ENCODE data around the gene NUDCD3.

The NUDCD3 gene

DNA sequence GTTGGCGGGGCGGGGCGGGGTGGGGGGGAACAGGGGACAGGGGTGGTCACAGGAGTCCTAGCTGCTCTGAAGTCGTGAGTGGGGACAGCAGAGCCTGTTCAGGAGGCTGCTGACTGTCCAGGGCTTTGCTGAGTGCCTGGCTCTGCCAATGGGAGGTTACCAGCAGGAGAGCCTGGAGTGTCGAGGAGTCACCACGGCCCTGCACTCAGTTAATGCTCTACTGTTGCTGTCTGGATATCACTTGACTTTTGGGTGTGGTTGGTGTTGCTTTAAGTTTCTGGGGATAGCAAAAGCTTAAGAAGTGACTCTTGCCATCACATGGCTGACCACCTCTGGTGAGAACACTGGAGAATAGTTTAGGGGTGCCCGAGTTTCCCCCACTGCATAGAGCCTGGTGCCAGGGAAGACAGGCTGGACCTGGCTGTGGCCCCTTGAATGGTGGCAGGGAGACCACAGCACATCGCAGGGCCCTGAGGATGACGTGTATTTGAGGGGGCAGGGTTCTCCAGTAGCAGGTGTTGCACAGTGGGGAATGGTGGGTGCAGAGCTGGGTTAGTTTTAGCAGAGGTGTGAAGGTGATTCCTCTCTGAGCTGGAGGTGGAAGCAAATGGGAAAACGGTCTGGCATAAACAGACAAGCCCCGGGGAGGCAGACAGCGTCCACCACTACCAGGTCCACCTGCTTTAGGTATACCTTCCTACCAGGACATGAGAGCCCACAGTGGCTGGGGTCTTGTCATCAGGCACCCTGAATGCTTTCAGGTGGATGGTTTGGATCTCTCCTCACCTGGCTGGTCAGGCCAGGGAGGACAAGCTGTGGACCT, 110.9 kb downstream of the NUDCD3 start:
- H3K27me3 ChIP-seq (ENCODE audit: control insufficient read depth, insufficient read depth, low read length), result no peaks in the 10 kb centered on the region
- no peak overlapping the region for H3K27ac ChIP-seq (ENCODE audit: low read depth, low read length)
- no peaks in the 10 kb centered on the region for H3K9me3 ChIP-seq (ENCODE audit: control insufficient read depth, insufficient read depth, low read length)
- H3K9ac ChIP-seq (ENCODE audit: low read depth, low read length), result no peak overlapping the region
- H3K36me3 ChIP-seq (ENCODE audit: control insufficient read depth, insufficient read depth, low read length), result peaks cover 3% of the 10 kb centered on the region; the same call in 1 of the 2 replicates
- no peaks in the 10 kb centered on the region for H3K4me1 ChIP-seq (ENCODE audit: control insufficient read depth, insufficient read depth, low read length)
- H3K4me3 ChIP-seq (ENCODE audit: low read depth, low read length), result no peak overlapping the region

DNA sequence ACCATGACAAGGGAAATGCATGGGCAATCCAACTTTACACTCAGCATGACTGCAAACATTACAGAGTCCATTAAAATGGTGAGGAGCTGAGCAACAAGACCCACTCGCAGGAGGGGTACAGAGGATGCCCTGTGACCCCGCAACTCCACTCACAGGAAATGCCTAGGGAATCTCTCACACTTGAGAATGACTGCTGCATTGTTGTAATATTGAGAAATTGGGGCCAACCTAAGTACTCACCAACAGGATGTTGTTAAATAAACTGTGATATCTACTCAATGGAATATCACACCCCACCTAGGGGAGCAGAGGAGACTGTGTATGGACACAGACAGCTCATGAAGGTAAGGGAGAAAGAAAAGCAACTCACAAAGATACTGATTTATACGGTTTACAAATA, 111.7 kb downstream of the NUDCD3 start:
- no peak overlapping the region for H3K27ac ChIP-seq (ENCODE audit: low read depth, low read length)
- no peaks in the 10 kb centered on the region for H3K27me3 ChIP-seq (ENCODE audit: control insufficient read depth, insufficient read depth, low read length)
- H3K4me1 ChIP-seq (ENCODE audit: control insufficient read depth, insufficient read depth, low read length), result no peaks in the 10 kb centered on the region
- no peak overlapping the region for H3K9ac ChIP-seq (ENCODE audit: low read depth, low read length)
- H3K9me3 ChIP-seq (ENCODE audit: control insufficient read depth, insufficient read depth, low read length), result no peaks in the 10 kb centered on the region
- H3K4me3 ChIP-seq (ENCODE audit: low read depth, low read length), result no peak overlapping the region
- H3K36me3 ChIP-seq (ENCODE audit: control insufficient read depth, insufficient read depth, low read length), result no peaks in the 10 kb centered on the region

- Histone ChIP-seq H3K4me1 (ENCODE audit: control insufficient read depth, insufficient read depth, low read length) (no peaks in the 10 kb centered on the region), H3K9ac (ENCODE audit: low read depth, low read length) (no peak overlapping the region), H3K27me3 (ENCODE audit: control insufficient read depth, insufficient read depth, low read length) (no peaks in the 10 kb centered on the region), H3K9me3 (ENCODE audit: control insufficient read depth, insufficient read depth, low read length) (no peaks in the 10 kb centered on the region), H3K27ac (ENCODE audit: low read depth, low read length) (no peak overlapping the region), H3K36me3 (ENCODE audit: control insufficient read depth, insufficient read depth, low read length) (no peaks in the 10 kb centered on the region), H3K4me3 (ENCODE audit: low read depth, low read length) (no peak overlapping the region)
These were observed 112.6 kb downstream of the NUDCD3 start for GRCh38 chr7:44377681-44378421.

- H3K9me3 ChIP-seq (ENCODE audit: control insufficient read depth, insufficient read depth, low read length), result no peaks in the 10 kb centered on the region
- no peak overlapping the region for H3K27ac ChIP-seq (ENCODE audit: low read depth, low read length)
- H3K4me1 ChIP-seq (ENCODE audit: control insufficient read depth, insufficient read depth, low read length), result no peaks in the 10 kb centered on the region
- H3K9ac ChIP-seq (ENCODE audit: low read depth, low read length), result no peak overlapping the region
- H3K4me3 ChIP-seq (ENCODE audit: low read depth, low read length), result no peak overlapping the region
- no peaks in the 10 kb centered on the region for H3K27me3 ChIP-seq (ENCODE audit: control insufficient read depth, insufficient read depth, low read length)
- no peaks in the 10 kb centered on the region for H3K36me3 ChIP-seq (ENCODE audit: control insufficient read depth, insufficient read depth, low read length)
These were observed 113.4 kb downstream of the NUDCD3 start for GRCh38 chr7:44377134-44377463.

- no peaks in the 10 kb centered on the region for H3K27me3 ChIP-seq (ENCODE audit: control insufficient read depth, insufficient read depth, low read length)
- H3K36me3 ChIP-seq (ENCODE audit: control insufficient read depth, insufficient read depth, low read length), result no peaks in the 10 kb centered on the region
- no peak overlapping the region for H3K9ac ChIP-seq (ENCODE audit: low read depth, low read length)
- no peak overlapping the region for H3K27ac ChIP-seq (ENCODE audit: low read depth, low read length)
- H3K4me3 ChIP-seq (ENCODE audit: low read depth, low read length), result no peak overlapping the region
- H3K9me3 ChIP-seq (ENCODE audit: control insufficient read depth, insufficient read depth, low read length), result no peaks in the 10 kb centered on the region
- no peaks in the 10 kb centered on the region for H3K4me1 ChIP-seq (ENCODE audit: control insufficient read depth, insufficient read depth, low read length)
These were observed 113.9 kb downstream of the NUDCD3 start for GRCh38 chr7:44376429-44377133.

DNA sequence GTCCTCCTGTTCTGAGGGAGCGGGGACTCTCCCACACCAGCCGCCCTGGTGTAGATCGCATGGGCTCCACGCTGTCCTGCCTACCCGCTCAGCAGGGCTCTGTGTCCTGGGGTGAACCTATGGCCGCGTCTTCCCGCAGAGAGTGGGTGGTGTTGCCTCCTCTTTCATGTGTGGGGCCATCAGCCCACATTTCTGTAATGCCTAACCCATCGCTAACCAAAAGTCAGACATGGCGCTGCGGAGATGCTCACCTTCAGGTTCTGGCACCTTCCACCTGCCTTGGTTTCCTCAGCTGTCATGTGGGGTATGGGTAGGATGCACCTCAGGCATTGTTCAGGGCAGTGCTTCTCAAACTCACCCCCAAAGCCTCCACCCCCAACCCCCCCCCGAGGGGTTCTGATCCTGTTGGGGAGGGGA, 114.5 kb downstream of the NUDCD3 start:
- Histone ChIP-seq H3K4me1 (ENCODE audit: control insufficient read depth, insufficient read depth, low read length) (no peaks in the 10 kb centered on the region), H3K9me3 (ENCODE audit: control insufficient read depth, insufficient read depth, low read length) (no peaks in the 10 kb centered on the region), H3K4me3 (ENCODE audit: low read depth, low read length) (no peak overlapping the region), H3K9ac (ENCODE audit: low read depth, low read length) (no peak overlapping the region), H3K36me3 (ENCODE audit: control insufficient read depth, insufficient read depth, low read length) (no peaks in the 10 kb centered on the region), H3K27me3 (ENCODE audit: control insufficient read depth, insufficient read depth, low read length) (no peaks in the 10 kb centered on the region), H3K27ac (ENCODE audit: low read depth, low read length) (no peak overlapping the region)

DNA sequence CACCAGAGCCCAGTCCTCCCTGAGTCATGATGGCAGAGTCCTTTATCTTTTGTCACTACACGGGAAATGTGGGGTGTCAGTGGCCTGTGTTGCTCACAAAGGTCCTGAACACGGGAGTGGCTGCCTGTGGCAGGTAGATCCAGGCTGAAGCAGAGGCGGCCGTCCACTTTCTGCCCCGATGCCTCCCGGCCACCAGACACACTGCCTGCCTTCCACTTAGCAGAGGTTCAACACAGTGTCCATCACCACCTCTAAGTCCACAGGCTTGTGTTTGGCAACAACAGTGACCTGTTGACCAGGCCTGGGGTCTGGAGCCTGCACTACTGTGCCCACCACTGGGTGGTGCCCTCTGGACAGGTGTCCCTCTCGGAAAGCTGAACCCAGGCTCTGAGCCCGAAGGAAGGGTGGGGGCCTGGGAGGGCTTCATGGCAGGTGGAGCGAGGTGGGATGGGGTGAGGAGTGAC, 115.2 kb downstream of the NUDCD3 start:
- H3K9ac ChIP-seq (ENCODE audit: low read depth, low read length), result no peak overlapping the region
- no peaks in the 10 kb centered on the region for H3K4me1 ChIP-seq (ENCODE audit: control insufficient read depth, insufficient read depth, low read length)
- H3K36me3 ChIP-seq (ENCODE audit: control insufficient read depth, insufficient read depth, low read length), result no peaks in the 10 kb centered on the region
- H3K9me3 ChIP-seq (ENCODE audit: control insufficient read depth, insufficient read depth, low read length), result no peaks in the 10 kb centered on the region
- no peaks in the 10 kb centered on the region for H3K27me3 ChIP-seq (ENCODE audit: control insufficient read depth, insufficient read depth, low read length)
- H3K4me3 ChIP-seq (ENCODE audit: low read depth, low read length), result no peak overlapping the region
- H3K27ac ChIP-seq (ENCODE audit: low read depth, low read length), result no peak overlapping the region

DNA sequence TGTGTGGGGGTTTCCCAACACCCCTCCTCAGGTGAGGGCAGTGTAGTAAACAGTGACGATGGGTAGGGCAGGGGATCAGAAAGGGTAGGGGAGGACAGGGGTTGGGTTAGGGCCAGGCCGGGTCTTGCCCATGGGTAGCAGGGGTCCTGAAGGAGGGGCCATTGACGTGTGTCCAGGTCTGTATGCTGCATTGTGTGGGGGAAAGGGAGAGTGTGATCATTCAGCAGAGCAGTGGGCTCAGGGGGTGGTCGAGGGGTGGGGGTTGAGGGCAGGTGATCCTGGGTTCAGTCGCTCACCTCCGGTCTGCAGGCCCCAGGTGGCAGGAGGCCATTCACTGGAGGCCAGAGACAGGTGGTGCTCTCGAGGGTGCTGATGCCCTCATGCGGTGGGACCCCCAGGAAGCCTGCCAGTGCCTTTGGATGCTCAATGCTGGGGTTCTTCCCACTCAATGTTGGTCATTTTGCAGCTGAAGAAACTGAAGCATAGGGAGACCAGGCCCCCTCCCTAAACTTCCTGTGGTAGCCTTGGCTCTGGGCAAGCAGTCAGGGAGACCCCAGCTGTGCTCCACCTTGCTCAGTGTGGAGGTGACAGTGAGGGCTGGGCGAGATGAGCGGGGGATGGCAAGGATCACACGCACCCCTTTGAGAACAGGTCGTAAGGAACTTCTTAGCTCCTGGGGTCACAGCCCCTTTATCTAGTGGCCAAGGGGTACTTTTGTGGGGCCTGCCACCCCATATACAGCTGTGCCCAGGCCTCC, 116.3 kb downstream of the NUDCD3 start:
- Histone ChIP-seq H3K4me1 (ENCODE audit: control insufficient read depth, insufficient read depth, low read length) (no peaks in the 10 kb centered on the region), H3K4me3 (ENCODE audit: low read depth, low read length) (no peak overlapping the region), H3K9ac (ENCODE audit: low read depth, low read length) (no peak overlapping the region), H3K27ac (ENCODE audit: low read depth, low read length) (no peak overlapping the region), H3K36me3 (ENCODE audit: control insufficient read depth, insufficient read depth, low read length) (no peaks in the 10 kb centered on the region), H3K27me3 (ENCODE audit: control insufficient read depth, insufficient read depth, low read length) (no peaks in the 10 kb centered on the region), H3K9me3 (ENCODE audit: control insufficient read depth, insufficient read depth, low read length) (no peaks in the 10 kb centered on the region)

DNA sequence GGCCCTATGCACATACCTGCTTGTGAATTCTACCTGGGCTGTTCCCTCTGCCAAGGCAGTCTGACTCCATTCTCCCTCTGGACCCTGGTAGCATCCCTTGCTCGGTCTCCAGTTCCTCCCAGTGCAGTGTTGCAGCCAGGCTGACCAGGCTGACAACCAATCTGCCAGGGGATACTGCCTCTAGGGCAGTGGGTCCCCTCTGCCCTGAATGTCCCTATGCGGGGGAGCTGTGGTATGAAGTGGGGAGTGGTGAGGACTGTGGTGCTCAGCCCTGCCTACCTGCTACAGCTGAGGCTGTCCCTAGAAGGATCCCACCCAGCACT, 117.1 kb downstream of the NUDCD3 start:
- Histone ChIP-seq H3K4me1 (ENCODE audit: control insufficient read depth, insufficient read depth, low read length) (no peaks in the 10 kb centered on the region), H3K27ac (ENCODE audit: low read depth, low read length) (no peak overlapping the region), H3K9me3 (ENCODE audit: control insufficient read depth, insufficient read depth, low read length) (no peaks in the 10 kb centered on the region), H3K27me3 (ENCODE audit: control insufficient read depth, insufficient read depth, low read length) (no peaks in the 10 kb centered on the region), H3K4me3 (ENCODE audit: low read depth, low read length) (no peak overlapping the region), H3K9ac (ENCODE audit: low read depth, low read length) (no peak overlapping the region), H3K36me3 (ENCODE audit: control insufficient read depth, insufficient read depth, low read length) (no peaks in the 10 kb centered on the region)

GRCh38 chr7:44372560-44373417, 117.7 kb downstream of the NUDCD3 start:
- no peak overlapping the region for H3K4me3 ChIP-seq (ENCODE audit: low read depth, low read length)
- H3K4me1 ChIP-seq (ENCODE audit: control insufficient read depth, insufficient read depth, low read length), result no peaks in the 10 kb centered on the region
- no peaks in the 10 kb centered on the region for H3K9me3 ChIP-seq (ENCODE audit: control insufficient read depth, insufficient read depth, low read length)
- H3K27me3 ChIP-seq (ENCODE audit: control insufficient read depth, insufficient read depth, low read length), result no peaks in the 10 kb centered on the region
- no peak overlapping the region for H3K27ac ChIP-seq (ENCODE audit: low read depth, low read length)
- H3K36me3 ChIP-seq (ENCODE audit: control insufficient read depth, insufficient read depth, low read length), result no peaks in the 10 kb centered on the region
- no peak overlapping the region for H3K9ac ChIP-seq (ENCODE audit: low read depth, low read length)
